Endothelial cell of hepatic sinusoid (primary cell): ENCODE results near the gene SLC30A1.

ENCODE experiments used
- in situ Hi-C: cut with HindIII; loops from 2 replicates; pipeline ENCODE4 v1.10.0; 2017; ENCODE audit warnings: low sequenced_read_pairs

The SLC30A1 gene

DNA sequence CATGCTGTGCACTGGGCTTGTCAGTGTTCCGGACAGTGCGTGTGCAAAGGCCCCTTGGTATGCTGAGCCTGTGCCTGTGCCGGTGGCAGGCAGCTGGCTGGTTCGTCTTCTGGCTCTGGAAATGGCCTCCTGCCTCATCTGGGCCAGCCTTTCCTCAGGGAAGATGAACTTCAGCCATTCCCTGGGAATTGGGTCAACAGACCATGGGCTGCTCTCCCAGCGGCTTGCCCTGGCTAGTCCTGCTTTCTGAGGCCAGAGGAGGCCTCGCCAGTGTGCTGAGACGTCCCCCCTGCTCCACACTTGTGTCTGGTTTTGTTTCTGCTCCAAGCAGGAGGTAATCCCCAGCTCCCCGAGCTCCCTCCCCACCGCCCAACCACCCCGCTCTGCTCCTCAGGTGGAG lies 54.4 kb downstream of the SLC30A1 start:
- in situ Hi-C loops, result no loop called here

DNA sequence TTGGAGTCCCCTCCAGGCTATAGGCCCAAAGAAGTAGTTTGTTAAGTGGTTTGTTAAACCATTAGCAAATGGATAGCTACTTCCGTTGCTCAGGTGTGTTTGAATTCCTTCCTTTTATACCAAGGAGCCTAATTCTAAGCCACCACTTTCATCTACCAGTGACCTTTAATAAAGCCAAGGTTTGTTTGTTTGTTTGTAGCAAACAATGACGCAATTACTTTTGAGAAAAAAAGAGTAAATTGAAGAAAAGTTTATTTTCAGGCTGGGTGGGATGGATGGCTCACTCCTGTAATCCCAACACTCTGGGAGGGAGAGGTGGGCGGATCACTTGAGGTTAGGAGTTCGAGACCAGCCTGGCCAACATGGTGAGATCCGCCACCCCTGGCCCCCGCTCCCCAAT lies 56.2 kb downstream of the SLC30A1 start:
- in situ Hi-C loops, result no loop called here
